ENCODE data around the gene HSPA12B. TPM values are rescaled to one million over a fixed set of nuclear protein-coding genes. Genes with fewer than 3 reads are reported as not detected.

HSPA12B gene
- total and polyA plus RNA-seq, 2 donors (not counting 3 experiments of a cell fraction or from before 2014, with no cell fraction given) = 3.7 to 6.6 TPM

- ChIA-PET CTCF (interaction anchor here (0.7 to 6.5 kb wide), 7 partner anchors 12 to 90 kb away, joined by 3 to 76 read pairs (median 7); partner anchors contain the start of gene SPEF1), POLR2A (interaction anchor here (0.7 kb wide), 2 partner anchors 54 to 92 kb away, joined by 4 to 5 read pairs; partner anchors contain the start of gene AP5S1)
- Histone ChIP-seq H2AFZ (ENCODE audit: low read depth, low read length) (peak overlapping the region; percentile 74), H3K9me3 (replicated peaks; ENCODE audit: control insufficient read depth, insufficient read depth, low read length) (no peaks in the 10 kb centered on the region), H3K4me1 (ENCODE audit: control insufficient read depth, extremely low read depth, insufficient read depth, low read length) (peaks cover 25% of the 10 kb centered on the region), H3K9me1 (replicated peaks; ENCODE audit: control insufficient read depth, extremely low read depth, insufficient read depth, low read length) (no peaks in the 10 kb centered on the region), H3K4me3 (replicated peaks in 1 of 3; ENCODE audit: insufficient read depth in 1 of 3, low read depth in 1 of 3, low read length in 3 of 3) (peak overlapping the region; percentile 61 to 71 (median 61)), H3K27ac (ENCODE audit: insufficient read depth, low read depth, low read length) (no peak overlapping the region), H3K9ac (replicated peaks; ENCODE audit: extremely low read depth, insufficient read depth, low read length) (peak overlapping the region; percentile 39), H3K4me2 (ENCODE audit: insufficient read depth, low read length) (peak overlapping the region; percentile 81), H3K79me2 (ENCODE audit: control insufficient read depth, insufficient read depth, low read length) (peaks cover 13% of the 10 kb centered on the region), H4K20me1 (replicated peaks; ENCODE audit: control insufficient read depth, extremely low read depth, insufficient read depth, low read length) (no peaks in the 10 kb centered on the region), H3K36me3 (ENCODE audit: control insufficient read depth in 2 of 2, extremely low read depth in 1 of 2, insufficient read depth in 2 of 2, low read length in 2 of 2) (no peaks in the 10 kb centered on the region), H3K27me3 (ENCODE audit: control insufficient read depth in 2 of 2, insufficient read depth in 2 of 2, low read length in 2 of 2) (no peaks in the 10 kb centered on the region)
- TF ChIP-seq MAX (IDR thresholded peaks at IDR 0.05; ENCODE audit: insufficient read depth, insufficient read length) (no peak), EZH2 (IDR thresholded peaks at IDR 0.05; ENCODE audit: borderline replicate concordance, low read depth, low read length, severe bottlenecking) (no peak), POLR2AphosphoS5 (IDR thresholded peaks at IDR 0.05; ENCODE audit: insufficient read depth, low read depth, low read length) (no peak), CTCF (IDR thresholded peaks at IDR 0.05; ENCODE audit: extremely low read depth in 1 of 2, insufficient read depth in 1 of 2, low read depth in 1 of 2, low read length in 2 of 2) (no peak), JUN (IDR thresholded peaks at IDR 0.05; ENCODE audit: borderline replicate concordance, insufficient read depth, insufficient read length, low read depth) (no peak), POLR2A (IDR thresholded peaks at IDR 0.05; ENCODE audit: low read depth, low read length) (no peak), GATA2 (IDR thresholded peaks at IDR 0.05; ENCODE audit: insufficient read depth, insufficient read length, low read depth, low read length) (no peak), FOS (IDR thresholded peaks at IDR 0.05; ENCODE audit: borderline replicate concordance, insufficient read depth, low read length) (no peak), MYC (IDR thresholded peaks at IDR 0.05; ENCODE audit: low read depth, low read length) (no peak)
- no TSS peak for BruUV-seq (replicated peaks)
- FAIRE-seq = no peak
- intact Hi-C loops (cut with micrococcal nuclease) (loop anchor here (5.0 kb wide), 1 partner anchor 359 kb away; the partner anchor contains the start of gene DNAAF9), dilution Hi-C loops (cut with MboI; ENCODE audit: extremely low pct_ligation_motif_present, low sequenced_read_pairs) (no loop called here)
- no peak for DNase-seq (ENCODE audit: low read depth, low spot score)
These were observed 34.1 kb downstream of the HSPA12B start for GRCh38 chr20:3766422-3767109.
